Breast epithelium (tissue), 3 donors: Measurements from ENCODE around the gene MYL1.

ENCODE experiments used
- CTCF ChIP-seq, 3 donors: fragments of 450-650 bp; IDR thresholded peaks; one replicate each; pipeline ENCODE4 v1.5.1; 2016 to 2017; ENCODE audit warnings: antibody characterized with exemption in 3 of 3, mild to moderate bottlenecking in 3 of 3, moderate library complexity in 3 of 3
- POLR2A ChIP-seq: fragments of 450-650 bp; IDR thresholded peaks from one replicate; pipeline ENCODE4 v1.6.1; 2016; ENCODE audit warnings: antibody characterized with exemption, mild to moderate bottlenecking, moderate library complexity

GRCh38 chr2:210269148-210269547, 45.8 kb downstream of the MYL1 start:
- TF ChIP-seq CTCF (IDR thresholded peaks at IDR 0.05), result no peak
- no peak for TF ChIP-seq POLR2A
